Measurements from ENCODE around the gene EVI5L. TPM values are rescaled to one million over a fixed set of nuclear protein-coding genes. Genes with fewer than 3 reads are reported as not detected.
A peak's percentile ranks its signal among the peaks of the same experiment; 100 is the strongest.

Gene EVI5L
- total and polyA plus RNA-seq, 2 of the 13 experiments (the other 11 are each of a cell fraction or from before 2014, with no cell fraction given), result 1.7 to 2.4 TPM

GRCh38 chr19:7866399-7867091 lies 36.5 kb downstream of the EVI5L start (continued):
- TF ChIP-seq ZNF570 (CRISPR knock-in tag; IDR thresholded peaks at IDR 0.05; ENCODE audit: borderline replicate concordance), result no peak
- TF ChIP-seq ZNF773 (CRISPR knock-in tag; IDR thresholded peaks at IDR 0.05; ENCODE audit: borderline replicate concordance), result no peak
- TF ChIP-seq RAD21 (CRISPR knock-in tag; IDR thresholded peaks at IDR 0.05), result no peak
- 0 out of 2 replicates have a peak, but pooled peaks have one; percentile 50 for TF ChIP-seq ZNF788 (CRISPR knock-in tag; IDR thresholded peaks at IDR 0.05; ENCODE audit: borderline replicate concordance)
- peak; percentile 55; the same call in 1 of the 2 replicates for TF ChIP-seq ZBED4 (CRISPR knock-in tag; IDR thresholded peaks at IDR 0.05; ENCODE audit: borderline replicate concordance)
- no peak for TF ChIP-seq PAX8 (CRISPR knock-in tag; IDR thresholded peaks at IDR 0.05; ENCODE audit: borderline replicate concordance)
- TF ChIP-seq TEAD3 (CRISPR knock-in tag; optimal IDR thresholded peaks at IDR 0.05; ENCODE audit: borderline replicate concordance), result peak; percentile 47
- peak; percentile 62 for TF ChIP-seq ZNF687 (CRISPR knock-in tag; IDR thresholded peaks at IDR 0.05)
- no peak for TF ChIP-seq CC2D1A (CRISPR knock-in tag; IDR thresholded peaks at IDR 0.05)
- TF ChIP-seq HNF1B (CRISPR knock-in tag; IDR thresholded peaks at IDR 0.05), result peak; percentile 26; the same call in 1 of the 2 replicates
- TF ChIP-seq ELF3 (CRISPR knock-in tag; IDR thresholded peaks at IDR 0.05), result no peak
- no peak for TF ChIP-seq TCF12 (IDR thresholded peaks at IDR 0.05)
- no peak for TF ChIP-seq TCF12 (CRISPR knock-in tag; IDR thresholded peaks at IDR 0.05)
- TF ChIP-seq CBX2 (IDR thresholded peaks at IDR 0.05; ENCODE audit: low read depth, low read length), result no peak
- TF ChIP-seq CBX2 (CRISPR knock-in tag; IDR thresholded peaks at IDR 0.05; ENCODE audit: low read depth), result no peak
- TF ChIP-seq RBFOX2 (IDR thresholded peaks at IDR 0.05; ENCODE audit: low read depth, low read length), result no peak
- TF ChIP-seq SALL2 (CRISPR knock-in tag; IDR thresholded peaks at IDR 0.05), result no peak
- TF ChIP-seq FOXK2 (IDR thresholded peaks at IDR 0.05), result no peak
- TF ChIP-seq NRL (CRISPR knock-in tag; IDR thresholded peaks at IDR 0.05; ENCODE audit: borderline replicate concordance), result peak; percentile 37; the same call in 1 of the 2 replicates
